ENCODE results near the gene ZNF554. TPM values are rescaled to one million over a fixed set of nuclear protein-coding genes. Genes with fewer than 3 reads are reported as not detected.

The ZNF554 gene
- polyA plus RNA-seq, 1 of the 3 experiments (the other 2 are of a cell fraction): 1.7 TPM

GRCh38 chr19:2793126-2793525 lies 26.5 kb upstream of the ZNF554 start:
- Histone ChIP-seq H3K9me2 (no peaks in the 10 kb centered on the region), H3F3A (replicated peaks; ENCODE audit: insufficient read depth) (no peaks in the 10 kb centered on the region), H3K4me1 (ENCODE audit: control insufficient read depth in 1 of 2, insufficient read depth in 2 of 2, low read depth in 1 of 2, low read length in 1 of 2) (no peaks in the 10 kb centered on the region), H3K4me2 (no peak overlapping the region), H3K27me3 (ENCODE audit: insufficient read depth) (no peaks in the 10 kb centered on the region), H4K20me1 (ENCODE audit: insufficient read depth) (no peaks in the 10 kb centered on the region; the same call in 1 of the 2 replicates), H3K4me3 (ENCODE audit: low read depth in 2 of 2, low read length in 1 of 2) (no peak overlapping the region), H3K79me2 (ENCODE audit: insufficient read depth) (peaks cover 22% of the 10 kb centered on the region; the same call in 1 of the 2 replicates), H2AFZ (ENCODE audit: low read depth) (no peak overlapping the region), H3K9me3 (no peaks in the 10 kb centered on the region), H3K9ac (no peak overlapping the region), H3K36me3 (replicated peaks in 1 of 2; ENCODE audit: control insufficient read depth in 1 of 2, insufficient read depth in 2 of 2, low read length in 1 of 2) (peaks cover 11 to 35% of the 10 kb centered on the region in 2 experiments), H3K27ac (ENCODE audit: low read depth in 2 of 2, low read length in 1 of 2) (no peak overlapping the region)
- no peak for DNase-seq
- 99% methylated on average over 7 of the region's 7 CpGs for WGBS (ENCODE audit: low lambda C conversion rate)
- ChIA-PET CTCF (interaction anchor here (0.5 to 1.5 kb wide), 3 partner anchors 8 to 44 kb away, joined by 3 read pairs; partner anchors contain the start of gene THOP1), POLR2A (no interaction called here)
- TF ChIP-seq MEF2A (IDR thresholded peaks at IDR 0.05; ENCODE audit: borderline replicate concordance, low read depth) (no peak), GABPA (IDR thresholded peaks at IDR 0.05; ENCODE audit: low read depth) (no peak), SMC3 (IDR thresholded peaks at IDR 0.05; ENCODE audit: low read depth, low read length) (no peak)

- H3K36me3 ChIP-seq (replicated peaks in 1 of 2; ENCODE audit: control insufficient read depth in 1 of 2, insufficient read depth in 2 of 2, low read length in 1 of 2): peaks cover 11 to 38% of the 10 kb centered on the region in 2 experiments
- no peak for DNase-seq
- no peak overlapping the region for H3K27ac ChIP-seq (ENCODE audit: low read depth in 2 of 2, low read length in 1 of 2)
- no peaks in the 10 kb centered on the region for H3K27me3 ChIP-seq (ENCODE audit: insufficient read depth)
- no peaks in the 10 kb centered on the region; the same call in 1 of the 2 replicates for H4K20me1 ChIP-seq (ENCODE audit: insufficient read depth)
- H2AFZ ChIP-seq (ENCODE audit: low read depth): no peak overlapping the region
- ChIA-PET POLR2A (interaction anchor here (0.9 kb wide), 1 partner anchor 48 kb away, joined by 3 read pairs; the partner anchor contains the start of gene ZNF555), CTCF (interaction anchor here (1.5 kb wide), 2 partner anchors 8 to 11 kb away, joined by 3 read pairs; partner anchors contain the start of gene THOP1)
- WGBS (ENCODE audit: low lambda C conversion rate): 99% methylated on average over 12 of the region's 12 CpGs
- H3K79me2 ChIP-seq (ENCODE audit: insufficient read depth): peaks cover 18% of the 10 kb centered on the region; the same call in 1 of the 2 replicates
- no peak overlapping the region for H3K4me3 ChIP-seq (ENCODE audit: low read depth in 2 of 2, low read length in 1 of 2)
- no peaks in the 10 kb centered on the region for H3K9me2 ChIP-seq
- no peak overlapping the region for H3K9ac ChIP-seq
- H3K9me3 ChIP-seq: no peaks in the 10 kb centered on the region
- no peak overlapping the region for H3K4me2 ChIP-seq
- TF ChIP-seq, protein P1, sequence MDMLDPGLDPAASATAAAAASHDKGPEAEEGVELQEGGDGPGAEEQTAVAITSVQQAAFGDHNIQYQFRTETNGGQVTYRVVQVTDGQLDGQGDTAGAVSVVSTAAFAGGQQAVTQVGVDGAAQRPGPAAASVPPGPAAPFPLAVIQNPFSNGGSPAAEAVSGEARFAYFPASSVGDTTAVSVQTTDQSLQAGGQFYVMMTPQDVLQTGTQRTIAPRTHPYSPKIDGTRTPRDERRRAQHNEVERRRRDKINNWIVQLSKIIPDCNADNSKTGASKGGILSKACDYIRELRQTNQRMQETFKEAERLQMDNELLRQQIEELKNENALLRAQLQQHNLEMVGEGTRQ (IDR thresholded peaks at IDR 0.05; ENCODE audit: borderline replicate concordance, low read depth, low read length): no peak
- TF ChIP-seq NFIC (IDR thresholded peaks at IDR 0.05; ENCODE audit: borderline replicate concordance): no peak
- TF ChIP-seq, protein P2, sequence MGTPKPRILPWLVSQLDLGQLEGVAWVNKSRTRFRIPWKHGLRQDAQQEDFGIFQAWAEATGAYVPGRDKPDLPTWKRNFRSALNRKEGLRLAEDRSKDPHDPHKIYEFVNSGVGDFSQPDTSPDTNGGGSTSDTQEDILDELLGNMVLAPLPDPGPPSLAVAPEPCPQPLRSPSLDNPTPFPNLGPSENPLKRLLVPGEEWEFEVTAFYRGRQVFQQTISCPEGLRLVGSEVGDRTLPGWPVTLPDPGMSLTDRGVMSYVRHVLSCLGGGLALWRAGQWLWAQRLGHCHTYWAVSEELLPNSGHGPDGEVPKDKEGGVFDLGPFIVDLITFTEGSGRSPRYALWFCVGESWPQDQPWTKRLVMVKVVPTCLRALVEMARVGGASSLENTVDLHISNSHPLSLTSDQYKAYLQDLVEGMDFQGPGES (IDR thresholded peaks at IDR 0.05; ENCODE audit: low read depth, low read length): no peak
- TF ChIP-seq TEAD4 (IDR thresholded peaks at IDR 0.05; ENCODE audit: borderline replicate concordance, insufficient read depth): no peak
- TF ChIP-seq RAD21 (IDR thresholded peaks at IDR 0.05; ENCODE audit: low read length): no peak
- TF ChIP-seq MXI1 (IDR thresholded peaks at IDR 0.05; ENCODE audit: low read depth, low read length): no peak
- TF ChIP-seq CHD2 (IDR thresholded peaks at IDR 0.05; ENCODE audit: low read length, partially characterized antibody): no peak
- no peak for TF ChIP-seq RFX5 (IDR thresholded peaks at IDR 0.05; ENCODE audit: low read length)
- TF ChIP-seq FOXM1 (IDR thresholded peaks at IDR 0.05; ENCODE audit: low read depth): no peak
- no peaks in the 10 kb centered on the region for H3F3A ChIP-seq (replicated peaks; ENCODE audit: insufficient read depth)
- H3K4me1 ChIP-seq (ENCODE audit: control insufficient read depth in 1 of 2, insufficient read depth in 2 of 2, low read depth in 1 of 2, low read length in 1 of 2): no peaks in the 10 kb centered on the region
Observed at GRCh38 chr19:2793577-2793976, 26.1 kb upstream of the ZNF554 start.
